Lower leg skin (tissue), 4 donors: ENCODE data around the gene SLC45A2. TPM values are rescaled to one million over a fixed set of nuclear protein-coding genes. Genes with fewer than 3 reads are reported as not detected.

Experiments used
- DNase-seq, 2 donors: peaks; one replicate each; pipeline ENCODE4 v3.0.0-alpha.2; 2019; ENCODE audit warnings: low spot score in 2 of 2
- H3K4me3 ChIP-seq: fragments of 200-600 bp; sonication (generic); 2 replicates; pipeline ENCODE4 v1.5.1; 2017; ENCODE audit warnings: mild to moderate bottlenecking, low read depth; ENCODE audit not compliant: poor library complexity, severe bottlenecking
- POLR2A ChIP-seq, 2 donors: fragments of 450-650 bp; IDR thresholded peaks; one replicate each; pipeline ENCODE4 v1.6.1; 2016 to 2017; ENCODE audit warnings: antibody characterized with exemption in 2 of 2, mild to moderate bottlenecking in 1 of 2, moderate library complexity in 1 of 2
- WGBS, 2 donors: methylation state at CpG; one replicate each; pipeline ENCODE4 v1.1.5; 2018; 5-methylcytosine and 5-hydroxymethylcytosine counted together
- intact Hi-C: fragments of 100-400 bp; cut with DNase I; formaldehyde crosslinking; loops from one replicate; pipeline ENCODE4 v1.15.0; 2023; ENCODE audit warnings: low total_unique reads
- total RNA-seq, 4 donors: library from RNA; depleted of rRNA; stranded (reverse); fragments of >200 nt; gene quantifications; one replicate each; pipeline ENCODE4 v1.1.0, GENCODE V29; 2016
- TF ChIP-seq, protein P1 (sequence below), 3 donors: fragments of 450-650 bp; IDR thresholded peaks; one replicate each; pipeline ENCODE4 v1.5.1; 2016; ENCODE audit warnings: antibody characterized with exemption in 3 of 3, mild to moderate bottlenecking in 3 of 3, moderate library complexity in 2 of 3

The SLC45A2 gene
- total RNA-seq, 4 donors from 2014 or later = 0.80 to 2.1 (median 1.3) TPM

DNA sequence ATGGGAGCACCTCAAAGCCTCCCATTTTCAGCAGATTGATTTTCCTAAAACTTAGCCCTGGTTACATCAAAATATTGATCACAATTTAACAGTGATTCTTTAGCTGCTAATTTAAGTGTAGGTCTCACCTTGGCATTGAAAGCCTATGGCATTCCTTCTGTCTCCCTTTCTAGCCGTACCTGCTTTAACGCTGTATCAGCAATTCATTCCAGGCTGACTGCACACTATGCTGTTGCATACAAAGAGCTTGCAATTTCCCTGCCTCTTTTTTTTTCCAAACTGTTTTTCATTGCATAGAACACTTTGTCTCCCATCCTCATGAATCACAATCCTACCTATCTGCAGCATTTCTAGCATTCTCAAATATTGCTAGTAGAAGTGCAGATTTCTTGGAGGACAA lies 32.3 kb upstream of the SLC45A2 start:
- no peak for DNase-seq
- TF ChIP-seq POLR2A (IDR thresholded peaks at IDR 0.05) = no peak
- TF ChIP-seq, protein P1, sequence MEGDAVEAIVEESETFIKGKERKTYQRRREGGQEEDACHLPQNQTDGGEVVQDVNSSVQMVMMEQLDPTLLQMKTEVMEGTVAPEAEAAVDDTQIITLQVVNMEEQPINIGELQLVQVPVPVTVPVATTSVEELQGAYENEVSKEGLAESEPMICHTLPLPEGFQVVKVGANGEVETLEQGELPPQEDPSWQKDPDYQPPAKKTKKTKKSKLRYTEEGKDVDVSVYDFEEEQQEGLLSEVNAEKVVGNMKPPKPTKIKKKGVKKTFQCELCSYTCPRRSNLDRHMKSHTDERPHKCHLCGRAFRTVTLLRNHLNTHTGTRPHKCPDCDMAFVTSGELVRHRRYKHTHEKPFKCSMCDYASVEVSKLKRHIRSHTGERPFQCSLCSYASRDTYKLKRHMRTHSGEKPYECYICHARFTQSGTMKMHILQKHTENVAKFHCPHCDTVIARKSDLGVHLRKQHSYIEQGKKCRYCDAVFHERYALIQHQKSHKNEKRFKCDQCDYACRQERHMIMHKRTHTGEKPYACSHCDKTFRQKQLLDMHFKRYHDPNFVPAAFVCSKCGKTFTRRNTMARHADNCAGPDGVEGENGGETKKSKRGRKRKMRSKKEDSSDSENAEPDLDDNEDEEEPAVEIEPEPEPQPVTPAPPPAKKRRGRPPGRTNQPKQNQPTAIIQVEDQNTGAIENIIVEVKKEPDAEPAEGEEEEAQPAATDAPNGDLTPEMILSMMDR (IDR thresholded peaks at IDR 0.05) = no peak
- intact Hi-C loops = no loop called here
- WGBS, 2 donors = 86 to 89% methylated on average over 2 of the region's 2 CpGs
- H3K4me3 ChIP-seq = no peak overlapping the region

- intact Hi-C loops = no loop called here
- H3K4me3 ChIP-seq = no peak overlapping the region
- DNase-seq = no peak
- TF ChIP-seq POLR2A (IDR thresholded peaks at IDR 0.05) = no peak
- WGBS, 2 donors = 77 to 79% methylated on average over 5 of the region's 5 CpGs
Measured at GRCh38 chr5:34016222-34016621, 31.7 kb upstream of the SLC45A2 start.

- no peak overlapping the region for H3K4me3 ChIP-seq
- DNase-seq = no peak
- WGBS, 2 donors = 89% methylated on average over 4 of the region's 4 CpGs
- intact Hi-C loops = no loop called here
- no peak for TF ChIP-seq POLR2A (IDR thresholded peaks at IDR 0.05)
- TF ChIP-seq, protein P1 (IDR thresholded peaks at IDR 0.05) = no peak
Measured at GRCh38 chr5:34015120-34015822, 30.8 kb upstream of the SLC45A2 start.

DNA sequence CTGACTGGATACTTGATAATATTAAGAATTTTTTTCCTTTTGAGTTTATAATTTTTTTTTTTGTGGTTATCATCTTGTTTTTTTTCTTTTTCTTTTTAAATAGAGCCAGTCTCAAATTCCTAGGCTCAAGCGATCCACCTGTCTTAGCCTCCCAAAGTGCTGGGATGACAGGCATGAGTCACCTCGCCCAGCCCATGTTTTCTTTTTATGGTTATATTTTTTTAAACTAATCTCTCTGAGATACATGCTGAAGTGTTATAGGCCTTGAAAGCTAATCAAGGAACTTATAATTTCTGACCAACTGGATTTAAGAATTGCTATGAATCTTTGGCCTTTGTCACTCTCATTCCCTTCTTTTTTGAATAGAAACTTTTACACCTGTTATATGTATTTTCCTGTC lies 30.1 kb upstream of the SLC45A2 start:
- H3K4me3 ChIP-seq = no peak overlapping the region
- WGBS, 2 donors = 90 to 94% methylated on average over 2 of the region's 2 CpGs
- DNase-seq = no peak
- no peak for TF ChIP-seq POLR2A (IDR thresholded peaks at IDR 0.05)
- TF ChIP-seq, protein P1 (IDR thresholded peaks at IDR 0.05) = no peak
- intact Hi-C loops = no loop called here

GRCh38 chr5:34013547-34013946 lies 29.1 kb upstream of the SLC45A2 start:
- WGBS, 2 donors = 90 to 93% methylated on average over 3 of the region's 3 CpGs
- no peak for DNase-seq
- intact Hi-C loops = no loop called here
- no peak overlapping the region for H3K4me3 ChIP-seq
- no peak for TF ChIP-seq POLR2A (IDR thresholded peaks at IDR 0.05)
- TF ChIP-seq, protein P1 (IDR thresholded peaks at IDR 0.05) = no peak

DNA sequence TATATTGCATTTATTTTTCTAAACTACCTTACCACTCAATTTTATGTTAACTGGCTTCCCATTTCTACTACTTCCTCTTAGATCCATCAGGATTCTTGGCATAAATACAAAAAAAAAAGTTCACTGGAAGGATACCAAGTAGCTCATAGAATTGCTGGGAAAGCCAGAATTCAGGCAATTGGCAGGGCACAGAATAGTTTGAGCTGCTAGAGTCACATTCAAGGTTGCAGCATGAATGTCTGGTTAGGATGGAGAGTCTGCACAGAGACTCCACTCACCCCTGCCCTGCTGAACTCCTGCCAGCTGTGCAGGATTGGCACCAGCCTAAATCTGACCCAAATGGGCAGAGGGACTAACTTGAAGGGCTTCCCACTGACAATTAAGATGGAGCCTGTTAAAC lies 28.3 kb upstream of the SLC45A2 start:
- no peak overlapping the region for H3K4me3 ChIP-seq
- TF ChIP-seq, protein P1 (IDR thresholded peaks at IDR 0.05) = no peak
- no peak for DNase-seq
- intact Hi-C loops = no loop called here
